ENCODE data around the gene AR.

DNA sequence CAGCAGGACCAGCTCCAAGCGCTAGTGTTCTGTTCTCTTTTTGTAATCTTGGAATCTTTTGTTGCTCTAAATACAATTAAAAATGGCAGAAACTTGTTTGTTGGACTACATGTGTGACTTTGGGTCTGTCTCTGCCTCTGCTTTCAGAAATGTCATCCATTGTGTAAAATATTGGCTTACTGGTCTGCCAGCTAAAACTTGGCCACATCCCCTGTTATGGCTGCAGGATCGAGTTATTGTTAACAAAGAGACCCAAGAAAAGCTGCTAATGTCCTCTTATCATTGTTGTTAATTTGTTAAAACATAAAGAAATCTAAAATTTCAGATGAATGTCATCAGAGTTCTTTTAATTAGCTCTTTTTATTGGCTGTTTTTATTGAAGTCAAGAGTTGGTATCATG is 186.5 kb downstream of the AR start:
- TF ChIP-seq MTA3 (IDR thresholded peaks at IDR 0.05; ENCODE audit: borderline replicate concordance) = no peak
- TF ChIP-seq POLR2AphosphoS5 (IDR thresholded peaks at IDR 0.05; ENCODE audit: control insufficient read depth, insufficient read depth, low read depth, low read length) = no peak
- TF ChIP-seq LEF1 (IDR thresholded peaks at IDR 0.05) = no peak

Measured in K562 (cell line).